IMR-90 (cell line): ENCODE data around the gene CTRB2. TPM values are rescaled to one million over a fixed set of nuclear protein-coding genes. Genes with fewer than 3 reads are reported as not detected.

Source experiments
- ATAC-seq: fragments of 200-7000 bp; cut with Tn5 transposase; 2 replicates; pipeline ENCODE4 v1.9.1; 2020; ENCODE audit warnings: low read depth, mild to moderate bottlenecking, moderate library complexity
- BruUV-seq: library from RNA; stranded (reverse); fragments of 400-500 nt; replicated peaks from 2 replicates; lab custom pipeline; 2021; lab: Mats Ljungman, UMichigan
- CTCF ChIA-PET: fragments of 300-600 bp; formaldehyde crosslinking; extraction: SDS; loops from one replicate; lab custom pipeline; 2021; ENCODE audit warnings: antibody characterized with exemption; lab: Yijun Ruan, JAX
- POLR2A ChIA-PET: fragments of 300-600 bp; sonication (Branson Sonifier 250); formaldehyde crosslinking; loops from one replicate; lab custom pipeline; 2022; ENCODE audit warnings: antibody characterized with exemption; ENCODE audit not compliant: unreplicated experiment; lab: Charles Lee
- DNase-seq: peaks from one replicate; pipeline ENCODE4 v3.0.0; 2013
- H2AFZ ChIP-seq: replicated peaks from 2 replicates; pipeline ENCODE3; 2013; ENCODE audit warnings: low read length, mild to moderate bottlenecking; ENCODE audit not compliant: poor library complexity
- H2AK5ac ChIP-seq: 2 replicates; pipeline ENCODE4 v1.6.1; 2013; ENCODE audit warnings: low read depth, low read length, inconsistent platforms
- H2AK9ac ChIP-seq: replicated peaks from 2 replicates; pipeline ENCODE3; 2013; ENCODE audit warnings: mild to moderate bottlenecking, low read depth, low read length, moderate library complexity; ENCODE audit not compliant: poor library complexity
- H2BK120ac ChIP-seq: 2 replicates; pipeline ENCODE4 v1.6.1; 2013; ENCODE audit warnings: low read depth, low read length, inconsistent platforms
- H2BK15ac ChIP-seq: 3 replicates; pipeline ENCODE4 v1.6.1; 2013; ENCODE audit warnings: low read depth, low read length, inconsistent platforms
- H2BK20ac ChIP-seq: 2 replicates; pipeline ENCODE4 v1.6.1; 2013; ENCODE audit warnings: low read depth, mild to moderate bottlenecking, inconsistent platforms, low read length, moderate library complexity
- H2BK5ac ChIP-seq: 2 replicates; pipeline ENCODE4 v1.6.1; 2013; ENCODE audit warnings: mild to moderate bottlenecking, low read depth, low read length, inconsistent platforms; ENCODE audit not compliant: poor library complexity, severe bottlenecking
- H3K14ac ChIP-seq: replicated peaks from 2 replicates; pipeline ENCODE4 v1.6.1; 2013; ENCODE audit warnings: low read depth, low read length, inconsistent platforms
- H3K18ac ChIP-seq: 2 replicates; pipeline ENCODE4 v1.6.1; 2013; ENCODE audit warnings: low read depth, low read length, control low read depth
- H3K23ac ChIP-seq: 2 replicates; pipeline ENCODE4 v1.6.1; 2013; ENCODE audit warnings: low read depth, low read length, inconsistent platforms
- H3K27ac ChIP-seq: 2 replicates; pipeline ENCODE4 v1.5.1; 2013; ENCODE audit warnings: mild to moderate bottlenecking, control low read depth, low read length; ENCODE audit not compliant: insufficient read depth
- H3K27me3 ChIP-seq: 2 replicates; pipeline ENCODE4 v1.6.1; 2013; ENCODE audit warnings: low read length; ENCODE audit not compliant: control insufficient read depth, insufficient read depth
- H3K36me3 ChIP-seq: 2 replicates; pipeline ENCODE4 v1.6.1; 2013; ENCODE audit warnings: low read length, mixed read lengths; ENCODE audit not compliant: control insufficient read depth, insufficient read depth
- H3K4ac ChIP-seq: 2 replicates; pipeline ENCODE4 v1.6.1; 2013; ENCODE audit warnings: low read depth, low read length, inconsistent platforms
- H3K4me1 ChIP-seq: 2 replicates; pipeline ENCODE4 v1.6.1; 2013; ENCODE audit warnings: low read length, mixed read lengths; ENCODE audit not compliant: control insufficient read depth, insufficient read depth
- H3K4me2 ChIP-seq: 2 replicates; pipeline ENCODE4 v1.6.1; 2013; ENCODE audit warnings: low read depth, mild to moderate bottlenecking, control low read depth, low read length, moderate library complexity
- H3K4me3 ChIP-seq: 2 replicates; pipeline ENCODE4 v1.5.1; 2013; ENCODE audit warnings: low read depth, mild to moderate bottlenecking, control low read depth, low read length, moderate library complexity; ENCODE audit not compliant: insufficient read depth
- H3K56ac ChIP-seq: 2 replicates; pipeline ENCODE4 v1.6.1; 2013; ENCODE audit warnings: low read length, inconsistent platforms; ENCODE audit not compliant: insufficient read depth; ENCODE audit errors: extremely low read depth
- H3K79me1 ChIP-seq, 2 experiments: 2 replicates each; pipeline ENCODE4 v1.6.1; 2013; ENCODE audit warnings: low read length in 2 of 2, inconsistent platforms in 1 of 2, low read depth in 1 of 2
- H3K9ac ChIP-seq: 2 replicates; pipeline ENCODE4 v1.6.1; 2013; ENCODE audit warnings: low read depth, low read length, control low read depth
- H3K9me1 ChIP-seq: 2 replicates; pipeline ENCODE4 v1.6.1; 2013; ENCODE audit warnings: low read length, inconsistent platforms; ENCODE audit not compliant: insufficient read depth
- H3K9me3 ChIP-seq: 2 replicates; pipeline ENCODE4 v1.6.1; 2013; ENCODE audit warnings: low read length; ENCODE audit not compliant: control insufficient read depth, insufficient read depth
- H4K20me1 ChIP-seq: 2 replicates; pipeline ENCODE4 v1.6.1; 2013; ENCODE audit warnings: low read length, inconsistent platforms; ENCODE audit not compliant: insufficient read depth
- H4K5ac ChIP-seq: 2 replicates; pipeline ENCODE4 v1.6.1; 2013; ENCODE audit warnings: mild to moderate bottlenecking, low read depth, low read length, control low read depth
- H4K8ac ChIP-seq, 2 experiments: 2 replicates each; pipeline ENCODE4 v1.6.1; 2013; ENCODE audit warnings: low read depth in 2 of 2, low read length in 2 of 2, control low read depth in 1 of 2, inconsistent platforms in 1 of 2
- H4K91ac ChIP-seq: 2 replicates; pipeline ENCODE4 v1.6.1; 2013; ENCODE audit warnings: low read depth, low read length, inconsistent platforms; ENCODE audit not compliant: insufficient read depth
- CEBPB ChIP-seq: IDR thresholded peaks from 2 replicates; pipeline ENCODE4 v1.6.1; 2012; ENCODE audit warnings: low read depth, low read length, improper control_type of control experiment
- CHD1 ChIP-seq: IDR thresholded peaks from 2 replicates; pipeline ENCODE4 v1.6.1; 2012; ENCODE audit warnings: low read depth, low read length, improper control_type of control experiment
- MAFK ChIP-seq: IDR thresholded peaks from 2 replicates; pipeline ENCODE4 v1.6.1; 2012; ENCODE audit warnings: low read depth, low read length, improper control_type of control experiment
- MAZ ChIP-seq: IDR thresholded peaks from 2 replicates; pipeline ENCODE4 v1.6.1; 2012; ENCODE audit warnings: low read depth, mild to moderate bottlenecking, low read length, improper control_type of control experiment, moderate library complexity, borderline replicate concordance
- MXI1 ChIP-seq: IDR thresholded peaks from 2 replicates; pipeline ENCODE4 v1.6.1; 2012; ENCODE audit warnings: low read depth, mild to moderate bottlenecking, low read length, moderate library complexity, borderline replicate concordance
- NFE2L2 ChIP-seq: fragments of 150-350 bp; IDR thresholded peaks from 2 replicates; pipeline ENCODE4 v1.6.1; 2016; ENCODE audit warnings: low read depth, mild to moderate bottlenecking, low read length
- RAD21 ChIP-seq: IDR thresholded peaks from 2 replicates; pipeline ENCODE4 v1.6.1; 2012; ENCODE audit warnings: low read length, improper control_type of control experiment
- RCOR1 ChIP-seq: IDR thresholded peaks from 2 replicates; pipeline ENCODE4 v1.6.1; 2012; ENCODE audit warnings: mild to moderate bottlenecking, low read length, improper control_type of control experiment; ENCODE audit not compliant: insufficient replicate concordance
- RFX5 ChIP-seq: IDR thresholded peaks from 2 replicates; pipeline ENCODE4 v1.8.0; 2012; ENCODE audit warnings: low read depth, mild to moderate bottlenecking, low read length, moderate library complexity
- SMC3 ChIP-seq: fragments of 150-350 bp; IDR thresholded peaks from 2 replicates; pipeline ENCODE4 v1.6.1; 2016; ENCODE audit warnings: low read depth, mild to moderate bottlenecking, antibody characterized with exemption, low read length, moderate library complexity
- USF2 ChIP-seq: fragments of 150-350 bp; IDR thresholded peaks from 2 replicates; pipeline ENCODE4 v1.6.1; 2017; ENCODE audit warnings: mild to moderate bottlenecking, antibody characterized with exemption, low read length, low read depth
- WGBS, 2 experiments: methylation state at CpG; one replicate each; pipeline versions ENCODE4 v1.1.5 to v1.1.7; 2013; ENCODE audit warnings: missing lambda C conversion rate in 2 of 2; ENCODE audit not compliant: insufficient read length in 1 of 2; ENCODE audit errors: extremely low coverage in 2 of 2; 5-methylcytosine and 5-hydroxymethylcytosine counted together
- dilution Hi-C: fragments of 300-500 bp; cut with HindIII; formaldehyde crosslinking; loops from one replicate; pipeline ENCODE4 v1.14.3; 2018; ENCODE audit warnings: low sequenced_read_pairs; ENCODE audit not compliant: unreplicated experiment
- in situ Hi-C: fragments of 300-500 bp; cut with MboI; formaldehyde crosslinking; loops from 3 replicates; pipeline ENCODE4 v1.14.3; 2019; ENCODE audit warnings: low sequenced_read_pairs, inconsistent platforms, mixed read lengths
- intact Hi-C: fragments of 100-400 bp; cut with micrococcal nuclease; formaldehyde crosslinking; loops from 2 replicates; pipeline ENCODE4 v1.10.0; 2022
- polyA plus RNA-seq, 3 experiments: library from polyadenylated mRNA; depleted of rRNA; stranded (reverse); fragments of >200 nt; gene quantifications; 2 replicates each; pipeline ENCODE4 v1.2.3, GENCODE V29; 2012; ENCODE audit warnings: low replicate concordance in 1 of 3
- total RNA-seq: library from RNA; depleted of rRNA; stranded (reverse); fragments of >200 nt; gene quantifications from 2 replicates; pipeline ENCODE4 v1.2.3, GENCODE V29; 2012
- TF ChIP-seq, protein P1 (sequence below): fragments of 150-350 bp; IDR thresholded peaks from 2 replicates; pipeline ENCODE4 v1.6.1; 2016; ENCODE audit warnings: low read depth, mild to moderate bottlenecking, low read length, moderate library complexity, borderline replicate concordance
- TF ChIP-seq, protein P2 (sequence below): conservative IDR thresholded peaks from 2 replicates; pipeline ENCODE4 v1.5.1; 2012; ENCODE audit warnings: mild to moderate bottlenecking, low read depth, low read length, improper control_type of control experiment

CTRB2 gene
- total and polyA plus RNA-seq, 2 of the 4 experiments (the other 2 are of a cell fraction) = not detected

DNA sequence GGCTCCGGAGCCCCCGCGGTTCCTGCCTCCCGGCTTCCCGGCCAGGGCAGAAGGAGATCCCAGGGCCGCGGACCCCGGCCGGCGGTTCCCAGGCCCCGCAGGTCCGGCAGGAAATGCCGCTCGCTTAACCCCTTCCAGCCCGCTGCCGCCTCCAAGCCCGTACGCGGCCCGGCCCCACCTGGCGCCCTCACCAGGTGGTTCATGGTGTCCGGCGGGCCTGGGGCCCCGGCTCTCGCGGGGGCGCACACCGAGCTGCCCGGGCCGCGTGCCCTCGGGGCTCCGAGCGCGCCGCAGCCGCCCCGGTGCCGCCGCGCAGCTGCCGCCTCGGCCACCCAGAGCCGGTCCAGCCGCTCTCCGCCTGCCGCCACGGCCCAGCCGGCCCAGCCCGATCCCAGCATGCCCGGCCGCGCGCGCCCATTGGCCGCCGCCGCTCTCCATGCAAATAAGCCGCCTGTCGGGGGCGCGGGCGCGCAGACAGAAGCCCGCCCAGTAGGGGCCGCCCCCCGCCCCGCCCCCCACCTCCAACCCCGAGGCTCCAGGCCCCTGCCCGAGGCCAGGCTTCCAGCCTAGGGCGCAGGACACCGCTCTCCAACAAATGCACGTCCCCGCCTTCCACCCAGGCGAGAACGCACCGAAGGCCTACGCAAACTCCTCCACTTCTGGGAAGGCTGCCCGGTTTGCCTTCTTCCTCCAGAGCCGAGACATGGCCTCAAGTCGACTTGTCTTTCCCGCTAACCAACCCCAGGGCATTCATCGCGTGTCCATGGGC lies 44.5 kb upstream of the CTRB2 start, which contains the start of gene BCAR1:
Gene BCAR1 (minus strand): TSS at position 345 of the 769 bp plus-strand sequence. CDS start 142 bp downstream, at position 203.
- H3K9me3 ChIP-seq = no peaks in the 10 kb centered on the region
- no peaks in the 10 kb centered on the region for H3K27me3 ChIP-seq
- peak within 1 kb of the TSS; percentile 99 for H2AK9ac ChIP-seq
- H3K18ac ChIP-seq = peak within 1 kb of the TSS; percentile 58
- CTCF ChIA-PET = interaction anchor here (0.8 kb wide), 1 partner anchor 54 kb away, joined by 3 read pairs; no protein-coding TSS in a partner anchor
- H3K56ac ChIP-seq = peak within 1 kb of the TSS; percentile 66
- H3K9ac ChIP-seq = peak within 1 kb of the TSS; percentile 96
- peak within 1 kb of the TSS; percentile 80 for H2AFZ ChIP-seq
- peak within 1 kb of the TSS; percentile 85 for H2BK20ac ChIP-seq
- peaks cover 81% of the 10 kb centered on the region for H4K20me1 ChIP-seq
- H4K91ac ChIP-seq = peak within 1 kb of the TSS; percentile 99
- H4K5ac ChIP-seq = peak within 1 kb of the TSS; percentile 86
- ATAC-seq (peak; percentile 68), DNase-seq (peak; percentile 93)
- peak within 1 kb of the TSS; percentile 99 for H3K23ac ChIP-seq
- H2AK5ac ChIP-seq = peak within 1 kb of the TSS; percentile 99
- intact Hi-C loops = loop anchor here (5.0 kb wide), 1 partner anchor 131 kb away; no protein-coding TSS in a partner anchor
- peak within 1 kb of the TSS; percentile 99 for H2BK5ac ChIP-seq
- no TSS peak for BruUV-seq
- in situ Hi-C loops = no loop called here
- dilution Hi-C loops = no loop called here
- peaks cover 0 to 61% of the 10 kb centered on the region in 2 experiments; a peak in 3 of 4 replicates for H3K79me1 ChIP-seq
- H3K36me3 ChIP-seq = peaks cover 5% of the 10 kb centered on the region; the same call in 1 of the 2 replicates
- H3K14ac ChIP-seq = peak within 1 kb of the TSS; percentile 94
- H3K27ac ChIP-seq = peak within 1 kb of the TSS; percentile 98
- peaks cover 43% of the 10 kb centered on the region for H3K9me1 ChIP-seq
- peak within 1 kb of the TSS; percentile 86 for H3K4me2 ChIP-seq
- H3K4ac ChIP-seq = peak within 1 kb of the TSS; percentile 98
- WGBS, 2 experiments = 1% methylated on average over 16 of the region's 84 CpGs; no CpG with 5 or more reads in 1 of the 2 experiments
- H2BK15ac ChIP-seq = peak within 1 kb of the TSS; percentile 77; the same call in 2 of the 3 replicates
- POLR2A ChIA-PET = no interaction called here
- H3K4me3 ChIP-seq = peak within 1 kb of the TSS; percentile 70
- peaks cover 76% of the 10 kb centered on the region for H3K4me1 ChIP-seq
- peak within 1 kb of the TSS; percentile 96 for H2BK120ac ChIP-seq
- H4K8ac ChIP-seq = peak within 1 kb of the TSS; percentile 92 to 94
- TF ChIP-seq CEBPB (no peak), MAFK (no peak), USF2 (no peak), CHD1 (no peak), NFE2L2 (no peak), RCOR1 (no peak), SMC3 (no peak), RFX5 (no peak), MXI1 (peak; percentile 44; the same call in 1 of the 2 replicates), MAZ (no peak; the same call in 1 of the 2 replicates), RAD21 (peak; percentile 15; the same call in 1 of the 2 replicates)
- TF ChIP-seq, protein P1, sequence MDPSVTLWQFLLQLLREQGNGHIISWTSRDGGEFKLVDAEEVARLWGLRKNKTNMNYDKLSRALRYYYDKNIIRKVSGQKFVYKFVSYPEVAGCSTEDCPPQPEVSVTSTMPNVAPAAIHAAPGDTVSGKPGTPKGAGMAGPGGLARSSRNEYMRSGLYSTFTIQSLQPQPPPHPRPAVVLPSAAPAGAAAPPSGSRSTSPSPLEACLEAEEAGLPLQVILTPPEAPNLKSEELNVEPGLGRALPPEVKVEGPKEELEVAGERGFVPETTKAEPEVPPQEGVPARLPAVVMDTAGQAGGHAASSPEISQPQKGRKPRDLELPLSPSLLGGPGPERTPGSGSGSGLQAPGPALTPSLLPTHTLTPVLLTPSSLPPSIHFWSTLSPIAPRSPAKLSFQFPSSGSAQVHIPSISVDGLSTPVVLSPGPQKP = no peak
- TF ChIP-seq, protein P2, sequence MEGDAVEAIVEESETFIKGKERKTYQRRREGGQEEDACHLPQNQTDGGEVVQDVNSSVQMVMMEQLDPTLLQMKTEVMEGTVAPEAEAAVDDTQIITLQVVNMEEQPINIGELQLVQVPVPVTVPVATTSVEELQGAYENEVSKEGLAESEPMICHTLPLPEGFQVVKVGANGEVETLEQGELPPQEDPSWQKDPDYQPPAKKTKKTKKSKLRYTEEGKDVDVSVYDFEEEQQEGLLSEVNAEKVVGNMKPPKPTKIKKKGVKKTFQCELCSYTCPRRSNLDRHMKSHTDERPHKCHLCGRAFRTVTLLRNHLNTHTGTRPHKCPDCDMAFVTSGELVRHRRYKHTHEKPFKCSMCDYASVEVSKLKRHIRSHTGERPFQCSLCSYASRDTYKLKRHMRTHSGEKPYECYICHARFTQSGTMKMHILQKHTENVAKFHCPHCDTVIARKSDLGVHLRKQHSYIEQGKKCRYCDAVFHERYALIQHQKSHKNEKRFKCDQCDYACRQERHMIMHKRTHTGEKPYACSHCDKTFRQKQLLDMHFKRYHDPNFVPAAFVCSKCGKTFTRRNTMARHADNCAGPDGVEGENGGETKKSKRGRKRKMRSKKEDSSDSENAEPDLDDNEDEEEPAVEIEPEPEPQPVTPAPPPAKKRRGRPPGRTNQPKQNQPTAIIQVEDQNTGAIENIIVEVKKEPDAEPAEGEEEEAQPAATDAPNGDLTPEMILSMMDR = no peak
